GM21528 (cell line): ENCODE data around the gene PLAC8L1.

Experiments used
- ATAC-seq: cut with Tn5 transposase; IDR thresholded peaks from one replicate; pipeline ENCODE4 v1.9.1; 2021; ENCODE audit warnings: mild to moderate bottlenecking, moderate library complexity; ENCODE audit not compliant: unreplicated experiment, low FRiP score

PLAC8L1 gene

DNA sequence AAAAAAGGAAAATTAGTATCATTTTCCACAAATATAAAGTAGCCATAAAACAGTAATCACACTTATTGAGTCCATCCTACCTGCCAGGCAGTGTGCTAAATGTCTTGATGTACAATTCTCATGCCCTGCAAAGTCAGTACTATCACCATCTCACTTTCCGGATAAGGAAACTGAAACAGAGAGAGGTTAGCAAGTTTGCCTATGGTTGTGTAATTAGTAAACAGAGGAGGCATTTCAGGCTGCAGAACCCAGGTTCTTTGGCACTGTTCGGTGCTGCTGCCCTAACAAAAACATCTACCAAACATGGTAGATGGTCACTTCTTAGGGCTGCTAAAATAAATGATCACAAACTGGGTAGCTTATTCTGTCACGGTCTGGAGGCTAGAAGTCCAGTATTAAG, 22.6 kb downstream of the PLAC8L1 start:
- peak; percentile 94 for ATAC-seq

DNA sequence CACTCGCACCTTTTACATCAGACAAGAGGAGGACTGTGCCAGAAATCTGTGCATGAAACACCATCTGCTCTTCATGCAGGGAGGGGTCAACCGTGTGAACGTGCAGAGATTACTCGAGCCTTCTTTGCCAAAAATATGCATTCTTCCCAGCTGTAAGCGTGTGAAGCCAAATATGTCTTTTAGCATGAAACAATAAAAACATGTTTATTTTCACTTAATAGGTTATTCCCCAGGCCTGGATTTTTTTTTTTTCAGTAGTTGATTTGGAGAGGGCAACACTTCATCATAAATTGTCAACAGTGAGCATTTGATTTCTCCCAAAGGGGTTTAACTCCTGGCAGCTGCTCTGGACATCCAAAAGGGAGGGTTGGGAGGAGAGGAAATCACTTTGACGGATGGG, 23.8 kb downstream of the PLAC8L1 start:
- no peak for ATAC-seq

DNA sequence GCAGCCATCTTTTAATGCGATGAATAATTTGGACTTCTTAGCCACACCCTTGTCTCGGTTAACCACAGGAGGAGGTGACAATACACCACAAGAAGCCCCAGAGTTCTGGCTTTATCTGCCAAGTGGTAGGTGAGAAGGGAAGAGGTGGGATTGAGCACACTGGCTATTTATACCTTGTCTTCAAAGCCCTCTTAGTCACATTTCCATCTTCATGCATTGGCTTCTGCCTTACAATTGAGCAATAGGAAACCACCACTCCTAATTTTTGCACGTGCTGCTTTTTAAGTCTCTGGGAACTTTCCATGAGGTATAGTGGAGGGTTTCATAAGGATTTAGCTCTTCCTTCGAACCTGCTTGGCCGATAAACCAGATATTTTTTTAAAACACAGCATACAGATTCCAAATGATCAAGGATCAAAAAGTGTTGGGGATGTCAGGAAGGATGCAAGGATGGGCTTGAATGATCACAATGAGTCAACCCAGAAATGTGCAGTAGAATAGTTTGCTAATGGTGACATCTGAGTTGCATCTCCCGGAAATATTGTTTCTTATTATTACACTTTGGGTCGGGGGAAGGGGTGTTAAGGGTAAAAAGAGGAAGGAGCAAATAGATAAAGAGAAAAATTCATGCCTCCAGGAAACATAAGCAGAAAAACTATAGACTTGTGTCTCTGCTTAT, 25.5 kb downstream of the PLAC8L1 start:
- ATAC-seq = no peak

DNA sequence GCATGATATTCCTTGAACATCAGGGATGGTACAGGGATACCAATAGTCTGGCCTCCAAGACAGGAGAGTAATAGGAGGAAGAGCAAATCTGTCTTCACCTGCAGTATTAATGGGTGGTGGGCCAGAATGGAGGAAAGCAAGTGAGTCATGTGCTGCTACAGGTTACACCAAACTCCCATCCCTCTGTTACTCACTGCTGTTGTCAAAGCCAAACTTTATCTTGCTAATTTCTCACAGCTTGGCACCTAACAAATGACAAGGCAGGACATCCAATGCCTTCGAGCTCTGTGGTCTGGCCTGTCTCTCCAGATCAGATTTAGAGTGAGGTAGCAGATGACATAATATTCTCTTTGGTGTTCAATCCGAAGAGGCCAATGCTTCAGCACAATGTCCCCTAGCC, 26.8 kb downstream of the PLAC8L1 start:
- ATAC-seq = no peak

DNA sequence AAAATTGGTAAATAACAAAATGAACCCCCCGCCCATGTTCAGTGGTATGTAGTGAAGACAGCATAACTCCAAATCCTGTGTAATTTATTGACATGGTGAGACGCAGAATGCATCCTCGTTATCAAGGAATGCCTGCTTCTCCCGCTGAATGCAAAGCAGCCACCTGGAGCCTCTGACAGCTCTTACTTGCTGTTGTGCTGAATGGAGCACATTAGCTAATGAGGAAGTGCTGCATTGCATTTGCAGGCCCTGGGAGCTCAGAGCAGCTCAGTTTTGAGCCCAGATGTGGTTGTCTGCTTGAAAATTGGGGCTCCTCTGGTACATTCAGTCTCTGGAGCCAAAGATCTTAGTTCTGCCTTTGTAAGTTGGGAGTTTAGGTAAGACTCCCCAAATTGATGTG, 28.9 kb downstream of the PLAC8L1 start:
- ATAC-seq = no peak

DNA sequence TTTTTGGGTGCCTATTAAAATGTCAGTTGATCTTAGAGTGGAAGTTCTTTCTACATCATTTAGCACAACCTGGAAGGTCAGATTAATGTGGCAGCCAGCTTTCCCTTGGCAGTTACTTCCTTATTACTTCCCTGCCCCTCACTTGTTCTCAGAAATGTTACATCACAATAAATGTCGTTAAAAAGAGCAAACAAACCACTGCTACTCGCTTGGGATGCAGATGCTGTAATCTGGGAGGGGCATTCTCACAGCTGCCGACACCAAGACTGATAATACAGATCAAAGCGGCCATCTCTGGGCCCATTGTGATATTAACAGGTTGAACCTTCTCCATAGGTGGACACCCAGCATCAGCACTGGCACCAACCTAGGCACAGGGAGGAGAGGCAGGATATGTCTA, 29.3 kb downstream of the PLAC8L1 start:
- ATAC-seq = no peak

DNA sequence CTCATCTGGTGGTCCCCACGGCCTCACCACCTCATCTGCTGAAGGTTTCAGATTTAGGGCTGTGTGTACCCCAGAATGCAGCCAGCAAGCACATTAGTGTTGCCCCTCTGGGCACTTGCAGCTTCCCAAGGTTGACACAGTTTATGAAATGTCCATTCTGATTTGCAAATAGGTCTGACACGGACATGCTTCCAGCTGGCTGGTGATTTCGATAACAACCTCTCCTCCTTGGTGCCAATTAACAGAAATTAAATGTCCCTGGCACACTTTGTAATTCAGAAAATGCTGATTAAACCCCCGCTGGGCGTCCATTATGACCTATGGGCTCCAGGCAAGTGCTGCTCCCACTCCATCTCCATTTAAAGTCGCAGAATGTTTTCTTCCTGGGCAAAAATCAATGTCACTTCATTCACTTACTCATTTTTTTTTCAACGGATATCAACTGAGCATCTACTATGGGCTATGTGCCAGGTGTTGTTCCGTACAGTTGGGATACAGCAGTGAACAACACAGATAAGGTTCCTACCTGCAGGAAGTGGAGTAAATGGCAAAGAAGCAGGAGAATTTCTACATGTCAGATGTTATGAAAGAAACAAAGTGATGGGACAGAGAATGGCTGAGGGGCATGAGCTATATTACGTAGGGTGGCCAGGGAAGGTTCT, 32.0 kb downstream of the PLAC8L1 start:
- ATAC-seq = no peak

DNA sequence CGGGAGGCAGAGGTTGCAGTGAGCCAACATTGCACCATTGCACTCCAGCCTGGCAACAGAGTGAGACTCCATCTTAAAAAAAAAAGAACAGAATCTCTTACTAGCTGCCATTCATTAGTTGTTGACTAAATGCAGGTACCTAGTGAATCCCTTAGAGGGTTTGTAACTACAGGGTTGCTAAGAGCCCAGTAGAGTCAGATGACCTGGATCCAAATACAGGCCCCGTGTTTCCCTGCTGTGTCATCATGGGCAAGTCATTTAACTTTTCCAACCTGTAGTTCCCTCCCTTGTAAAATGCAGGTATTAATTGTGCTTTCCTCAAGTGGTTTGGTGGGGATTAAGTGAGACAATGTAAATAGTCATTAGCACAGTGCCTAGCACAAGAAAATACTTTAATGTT, 32.8 kb downstream of the PLAC8L1 start:
- ATAC-seq = no peak

DNA sequence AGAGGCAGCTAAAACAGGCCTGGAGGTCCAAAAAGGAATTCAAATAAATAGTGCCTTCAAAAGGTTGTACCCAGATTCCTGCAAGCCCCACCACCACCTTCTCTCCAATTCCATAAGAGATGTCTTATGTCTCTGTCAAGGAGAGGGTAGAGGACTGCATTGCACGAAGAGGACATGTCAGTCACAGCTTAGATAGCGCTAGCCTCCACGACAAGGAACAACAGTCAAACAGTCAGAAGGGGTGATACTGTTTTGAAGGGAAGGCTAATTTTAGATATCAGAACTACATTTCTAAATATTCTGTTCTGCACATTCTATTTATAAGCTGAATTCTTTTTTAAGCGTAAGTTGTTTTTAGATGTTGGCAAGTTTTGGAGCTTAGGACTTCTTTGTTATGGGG, 34.2 kb downstream of the PLAC8L1 start:
- ATAC-seq = no peak

DNA sequence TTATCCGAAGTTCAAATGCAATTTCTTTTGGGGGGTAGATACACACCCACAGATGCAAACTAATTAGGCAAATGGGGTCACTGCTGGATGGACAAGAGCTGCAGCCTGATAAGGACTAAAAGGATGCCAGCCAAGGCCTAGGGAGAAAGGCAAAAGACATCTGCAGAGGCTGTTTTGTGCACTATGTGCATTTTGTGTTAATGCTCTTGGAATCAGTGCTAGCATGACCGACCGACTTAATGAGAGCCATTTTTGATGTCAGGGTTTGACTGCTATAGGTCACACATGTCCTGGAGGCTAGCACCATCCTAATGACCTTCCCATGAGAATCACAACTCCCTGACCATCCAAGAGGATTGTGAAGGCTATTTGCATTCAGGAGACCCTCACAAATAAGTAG, 34.6 kb downstream of the PLAC8L1 start:
- no peak for ATAC-seq

DNA sequence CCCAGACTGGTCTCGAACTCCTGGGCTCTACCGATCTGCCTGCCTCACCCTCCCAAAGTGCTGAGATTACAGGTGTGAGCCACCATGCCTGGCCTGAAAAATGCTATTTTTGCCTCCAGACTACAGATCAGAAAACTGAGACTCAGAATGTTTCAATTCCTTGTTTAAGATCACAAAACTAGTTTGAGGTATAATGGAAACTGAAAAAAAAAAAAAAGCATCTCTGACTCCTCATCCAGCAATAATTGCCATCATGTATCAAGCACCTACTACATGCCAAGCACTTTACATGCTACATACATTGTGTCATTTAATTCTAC, 35.6 kb downstream of the PLAC8L1 start:
- ATAC-seq = peak; percentile 65

DNA sequence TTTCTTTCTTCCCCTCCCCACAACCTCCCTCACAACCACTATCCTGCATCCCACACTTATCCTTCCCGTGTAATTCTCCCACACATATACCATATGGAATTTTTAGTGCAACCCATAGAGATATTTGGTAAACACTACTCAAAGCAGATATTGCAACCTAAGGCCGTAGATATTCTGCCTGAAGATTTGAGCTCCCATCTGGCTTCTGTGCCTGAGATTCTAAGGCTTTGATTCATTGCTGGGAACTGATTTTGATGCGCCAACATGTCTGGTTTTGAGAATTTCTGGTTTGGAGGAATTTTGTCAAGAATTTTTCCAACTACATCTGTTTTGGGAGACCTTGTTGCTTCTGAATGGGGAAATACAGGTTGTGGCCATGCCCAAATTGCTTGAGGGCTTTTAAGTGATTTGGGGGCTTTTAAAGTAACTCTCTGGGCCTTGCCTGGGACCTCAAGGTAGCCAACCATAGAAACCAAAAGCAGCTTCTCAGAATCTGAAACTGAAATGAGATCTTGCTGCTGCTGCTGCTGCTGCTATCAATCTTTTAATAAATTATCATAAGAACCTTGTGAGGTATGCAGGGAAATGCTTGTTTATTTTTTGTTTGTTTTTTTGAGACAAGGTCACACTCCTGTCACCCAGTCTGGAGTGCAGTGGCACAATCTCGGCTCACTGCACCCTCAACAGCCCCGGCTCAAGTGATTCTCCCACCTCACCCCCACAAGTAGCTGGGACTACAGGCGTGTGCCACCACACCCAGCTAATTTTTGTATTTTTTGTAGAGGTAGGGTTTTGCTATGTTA, 36.2 kb downstream of the PLAC8L1 start:
- peak; percentile 74 for ATAC-seq

DNA sequence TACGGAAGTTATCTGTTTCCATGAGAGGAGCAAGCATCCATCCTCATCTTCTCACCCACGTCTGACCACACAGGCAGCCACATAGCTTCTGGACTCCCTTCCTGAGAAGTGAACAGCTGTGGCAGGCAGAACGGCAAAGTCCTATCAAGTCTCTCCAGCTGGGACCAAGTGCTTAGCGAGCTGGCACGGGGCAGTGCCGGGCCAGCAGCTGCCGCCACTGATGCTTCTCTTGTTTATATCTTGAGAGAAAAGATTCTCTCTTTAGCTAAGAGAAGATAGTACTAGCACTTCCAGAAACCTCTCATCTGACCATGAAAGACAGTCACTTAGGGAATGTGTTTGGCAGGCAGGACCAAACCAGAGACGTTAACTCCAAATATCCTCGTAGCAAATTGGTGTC, 37.2 kb downstream of the PLAC8L1 start:
- no peak for ATAC-seq

DNA sequence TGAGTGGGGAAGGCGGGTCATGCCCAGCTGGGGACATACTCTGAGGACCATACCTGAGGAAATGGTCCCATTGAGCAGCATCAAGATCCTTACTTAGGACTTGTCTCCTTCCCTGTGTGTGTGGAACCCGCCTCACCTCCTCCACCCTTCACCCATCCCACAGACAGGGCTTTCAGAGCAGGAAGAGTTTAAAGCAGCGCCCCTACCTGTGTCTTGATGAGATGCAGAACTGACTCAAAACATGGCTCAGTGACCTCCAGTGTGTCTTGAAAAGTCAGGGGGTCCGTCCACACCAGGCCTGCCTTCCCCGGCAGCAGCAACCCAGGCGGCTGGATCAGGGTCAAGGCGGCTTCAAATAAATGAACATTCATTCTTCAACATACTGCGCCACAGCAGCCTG, 38.4 kb downstream of the PLAC8L1 start:
- ATAC-seq = no peak

DNA sequence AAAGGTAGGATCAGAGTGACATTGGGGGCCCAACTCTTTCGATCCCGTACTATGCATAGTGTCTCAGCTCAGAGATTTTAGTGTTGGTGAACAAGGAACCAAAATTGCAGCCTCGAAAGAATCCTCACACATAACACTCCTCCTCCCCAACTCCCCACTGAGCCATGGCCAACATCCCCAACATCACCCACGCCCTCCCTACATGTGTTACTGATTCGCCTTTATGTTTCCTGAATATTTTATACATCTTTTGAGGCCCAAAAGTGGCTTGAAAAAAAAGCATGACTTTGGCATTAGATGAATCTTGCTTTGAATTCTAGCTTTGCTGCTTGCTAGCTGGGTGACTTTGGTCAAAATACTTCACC, 45.2 kb downstream of the PLAC8L1 start:
- no peak for ATAC-seq

DNA sequence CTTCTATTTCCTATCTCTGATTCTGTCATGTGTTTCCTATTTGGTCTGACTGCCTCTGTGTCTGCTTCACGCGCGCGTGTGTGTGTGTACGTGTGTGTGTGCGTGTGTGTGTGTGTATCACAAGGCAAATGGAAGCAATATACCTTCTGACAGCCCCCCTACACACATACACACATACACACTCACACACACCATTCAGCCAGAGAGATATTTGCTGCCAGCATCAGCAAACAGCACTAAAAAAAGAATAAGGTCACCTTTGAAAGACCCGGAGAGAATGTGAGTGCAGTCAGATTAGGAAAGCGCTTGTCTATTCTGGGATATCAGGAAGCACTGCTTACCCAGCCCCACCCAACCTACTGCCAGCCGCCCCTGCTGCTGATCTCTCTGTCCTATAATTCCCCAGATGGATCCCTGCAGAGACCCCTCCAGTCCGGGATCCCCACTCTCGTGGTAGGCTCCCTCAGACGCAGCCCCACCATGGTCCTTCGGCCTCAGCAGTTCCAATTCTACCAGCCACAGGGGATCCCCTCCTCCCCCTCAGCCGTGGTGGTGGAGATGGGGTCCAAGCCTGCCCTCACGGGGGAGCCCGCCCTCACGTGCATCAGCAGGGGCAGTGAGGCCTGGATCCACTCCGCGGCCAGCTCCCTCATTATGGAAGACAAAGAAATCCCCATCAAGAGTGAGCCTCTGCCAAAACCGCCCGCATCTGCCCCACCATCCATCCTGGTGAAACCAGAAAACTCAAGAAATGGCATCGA, 45.7 kb downstream of the PLAC8L1 start:
- ATAC-seq = no peak

DNA sequence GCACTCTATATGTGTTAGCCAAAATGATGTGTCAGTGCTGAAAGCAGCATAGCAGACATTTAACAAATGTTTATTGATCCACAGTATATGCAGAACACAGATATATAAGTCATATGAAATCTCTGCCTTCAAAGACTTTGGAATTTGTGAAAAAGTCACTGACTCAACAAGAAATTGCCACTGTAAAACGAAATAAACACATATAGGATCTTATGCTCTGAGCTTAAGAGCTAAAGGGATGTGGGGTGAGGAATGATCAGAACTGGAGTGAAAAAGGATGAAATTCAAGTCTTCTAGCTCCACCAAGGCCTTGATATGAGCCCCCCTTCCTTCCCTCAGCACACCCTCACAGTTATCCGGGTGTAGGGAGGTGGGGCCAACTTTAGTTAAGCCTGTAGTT, 49.9 kb downstream of the PLAC8L1 start:
- ATAC-seq = no peak

DNA sequence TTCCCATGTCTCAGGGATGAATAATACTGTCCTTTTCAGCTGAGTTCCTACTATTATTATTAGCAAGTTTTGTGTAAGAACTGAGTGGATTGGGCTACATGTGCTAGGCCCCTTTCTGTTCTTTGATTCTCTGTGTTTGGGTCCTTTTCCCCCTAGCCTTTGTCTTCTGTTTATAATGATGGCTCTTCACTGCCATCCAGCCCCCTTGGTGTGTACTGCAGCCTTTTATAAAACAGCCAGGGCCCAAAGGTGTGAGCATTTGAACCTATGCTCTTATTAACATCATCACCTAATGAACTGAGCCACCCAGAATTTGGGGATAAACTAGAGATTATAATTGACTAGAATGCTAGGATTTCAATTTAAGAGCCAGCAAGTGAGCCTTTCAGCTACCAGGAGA, 52.6 kb downstream of the PLAC8L1 start:
- ATAC-seq = no peak

DNA sequence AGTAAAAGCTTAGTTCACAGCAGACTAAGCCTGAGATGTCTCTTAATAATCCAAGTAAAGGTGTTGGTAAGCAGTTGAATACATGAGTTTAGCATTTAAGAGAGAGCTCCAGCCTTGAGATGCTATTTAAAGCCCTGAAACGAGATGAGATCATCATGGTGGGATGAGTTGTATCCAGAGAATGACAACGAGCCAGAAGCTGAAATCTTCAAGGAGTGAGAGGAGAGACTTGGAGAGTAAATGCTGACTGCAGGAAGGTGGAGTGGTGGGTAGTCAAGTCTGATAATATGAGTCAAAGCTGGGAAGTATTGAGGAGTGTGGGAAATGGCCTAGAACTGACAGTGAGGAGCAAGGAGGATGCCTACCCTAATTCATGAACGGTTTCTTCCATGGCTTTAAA, 53.7 kb downstream of the PLAC8L1 start:
- ATAC-seq = no peak

DNA sequence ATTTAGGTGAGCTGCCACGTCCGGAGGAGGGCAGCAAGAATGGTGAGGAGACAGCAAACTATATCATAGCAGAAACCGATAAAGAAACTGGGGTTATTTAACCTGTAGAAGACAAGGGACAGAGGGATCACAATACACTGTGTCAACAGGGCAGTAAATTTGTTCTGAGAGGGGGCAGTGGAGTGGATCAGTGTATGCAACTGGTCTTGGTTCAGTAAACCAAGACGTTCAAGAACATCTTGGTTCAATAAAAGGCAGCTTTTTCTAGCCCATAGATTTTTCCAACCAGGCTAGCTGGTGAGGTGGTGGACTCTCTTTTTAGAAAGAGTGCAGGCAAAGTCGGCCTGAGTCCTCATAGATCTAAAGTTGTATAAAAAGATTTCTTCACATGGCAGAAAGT, 55.3 kb downstream of the PLAC8L1 start:
- ATAC-seq = no peak

DNA sequence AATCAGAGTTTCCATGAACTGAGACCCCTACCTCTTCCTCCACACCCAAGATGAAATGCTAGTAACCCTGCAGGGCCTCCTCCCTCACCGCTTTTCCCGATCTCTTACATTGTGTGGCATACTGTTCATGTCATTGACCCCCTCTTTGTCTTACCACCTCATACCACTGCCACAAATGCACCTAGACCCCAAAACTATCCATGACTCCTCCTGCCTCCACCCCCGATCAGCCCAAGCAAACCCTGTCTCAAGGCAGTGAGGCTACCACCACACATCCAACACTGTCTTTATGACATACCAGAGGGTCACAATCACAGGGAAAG, 55.7 kb downstream of the PLAC8L1 start:
- no peak for ATAC-seq
